Measurements from ENCODE around the gene SLC18B1.

The SLC18B1 gene

DNA sequence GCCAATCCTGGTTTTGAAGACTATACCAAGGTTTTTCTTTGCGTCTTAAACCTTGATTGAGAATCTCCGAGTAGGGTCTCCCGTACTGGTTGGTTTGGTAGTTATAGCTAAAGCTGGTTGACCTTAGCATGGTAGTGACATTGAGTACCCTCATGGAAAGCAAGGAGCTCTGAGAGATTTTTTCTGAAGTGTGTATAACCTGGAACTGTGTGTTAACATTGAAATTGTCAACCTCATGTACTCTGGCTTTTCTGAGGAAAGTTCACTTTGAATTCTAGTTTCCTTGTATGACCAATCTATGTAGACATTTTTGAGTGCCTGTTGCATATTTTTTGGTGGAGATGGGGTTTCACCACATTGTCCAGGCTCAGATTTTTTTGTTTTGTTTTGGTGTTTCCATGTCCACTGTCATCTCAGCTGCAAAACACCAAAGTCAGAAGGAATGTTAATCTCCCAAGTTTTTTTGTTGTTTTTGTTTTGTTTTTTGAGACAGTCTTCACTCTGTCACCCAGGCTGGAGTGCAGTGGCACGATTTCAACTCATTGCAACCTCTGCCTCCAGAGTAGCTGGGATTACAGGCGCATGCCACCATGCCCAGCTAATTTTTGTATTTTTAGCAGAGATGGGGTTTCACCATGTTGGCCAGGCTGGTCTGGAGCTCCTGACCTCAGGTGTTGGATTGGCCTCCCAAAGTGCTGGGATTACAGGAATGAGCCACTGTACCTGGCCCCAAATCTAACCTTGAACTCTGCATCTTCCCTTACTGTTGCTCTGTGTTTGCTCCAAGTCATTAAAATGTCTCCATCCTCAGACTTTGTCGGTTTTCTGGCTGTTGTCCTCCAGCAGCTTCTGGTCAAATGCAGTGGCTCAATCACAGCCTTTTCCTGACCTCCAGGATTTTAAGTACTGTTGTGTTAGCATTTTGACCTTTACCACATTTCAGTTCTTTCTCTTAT, 20.2 kb upstream of the SLC18B1 start:
- no peak for TF ChIP-seq SNAI2 (CRISPR knock-in tag; IDR thresholded peaks at IDR 0.05)
- no peak for TF ChIP-seq ZC3H10 (CRISPR knock-in tag; IDR thresholded peaks at IDR 0.05)
- TF ChIP-seq, protein P1, sequence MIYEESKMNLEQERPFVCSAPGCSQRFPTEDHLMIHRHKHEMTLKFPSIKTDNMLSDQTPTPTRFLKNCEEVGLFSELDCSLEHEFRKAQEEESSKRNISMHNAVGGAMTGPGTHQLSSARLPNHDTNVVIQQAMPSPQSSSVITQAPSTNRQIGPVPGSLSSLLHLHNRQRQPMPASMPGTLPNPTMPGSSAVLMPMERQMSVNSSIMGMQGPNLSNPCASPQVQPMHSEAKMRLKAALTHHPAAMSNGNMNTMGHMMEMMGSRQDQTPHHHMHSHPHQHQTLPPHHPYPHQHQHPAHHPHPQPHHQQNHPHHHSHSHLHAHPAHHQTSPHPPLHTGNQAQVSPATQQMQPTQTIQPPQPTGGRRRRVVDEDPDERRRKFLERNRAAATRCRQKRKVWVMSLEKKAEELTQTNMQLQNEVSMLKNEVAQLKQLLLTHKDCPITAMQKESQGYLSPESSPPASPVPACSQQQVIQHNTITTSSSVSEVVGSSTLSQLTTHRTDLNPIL (CRISPR knock-in tag; IDR thresholded peaks at IDR 0.05; ENCODE audit: low read depth) = no peak
- no peak for TF ChIP-seq ZNF70 (CRISPR knock-in tag; IDR thresholded peaks at IDR 0.05)
- no peak for TF ChIP-seq RARB (CRISPR knock-in tag; IDR thresholded peaks at IDR 0.05)
- no peak for TF ChIP-seq TOX (CRISPR knock-in tag; IDR thresholded peaks at IDR 0.05; ENCODE audit: borderline replicate concordance)
- TF ChIP-seq ZNF565 (CRISPR knock-in tag; conservative IDR thresholded peaks at IDR 0.05; ENCODE audit: low read depth) = no peak
- TF ChIP-seq, protein P2, sequence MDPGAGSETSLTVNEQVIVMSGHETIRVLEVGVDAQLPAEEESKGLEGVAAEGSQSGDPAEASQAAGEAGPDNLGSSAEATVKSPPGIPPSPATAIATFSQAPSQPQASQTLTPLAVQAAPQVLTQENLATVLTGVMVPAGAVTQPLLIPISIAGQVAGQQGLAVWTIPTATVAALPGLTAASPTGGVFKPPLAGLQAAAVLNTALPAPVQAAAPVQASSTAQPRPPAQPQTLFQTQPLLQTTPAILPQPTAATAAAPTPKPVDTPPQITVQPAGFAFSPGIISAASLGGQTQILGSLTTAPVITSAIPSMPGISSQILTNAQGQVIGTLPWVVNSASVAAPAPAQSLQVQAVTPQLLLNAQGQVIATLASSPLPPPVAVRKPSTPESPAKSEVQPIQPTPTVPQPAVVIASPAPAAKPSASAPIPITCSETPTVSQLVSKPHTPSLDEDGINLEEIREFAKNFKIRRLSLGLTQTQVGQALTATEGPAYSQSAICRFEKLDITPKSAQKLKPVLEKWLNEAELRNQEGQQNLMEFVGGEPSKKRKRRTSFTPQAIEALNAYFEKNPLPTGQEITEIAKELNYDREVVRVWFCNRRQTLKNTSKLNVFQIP (CRISPR knock-in tag; IDR thresholded peaks at IDR 0.05; ENCODE audit: borderline replicate concordance, low read depth) = no peak
- TF ChIP-seq, protein P3, sequence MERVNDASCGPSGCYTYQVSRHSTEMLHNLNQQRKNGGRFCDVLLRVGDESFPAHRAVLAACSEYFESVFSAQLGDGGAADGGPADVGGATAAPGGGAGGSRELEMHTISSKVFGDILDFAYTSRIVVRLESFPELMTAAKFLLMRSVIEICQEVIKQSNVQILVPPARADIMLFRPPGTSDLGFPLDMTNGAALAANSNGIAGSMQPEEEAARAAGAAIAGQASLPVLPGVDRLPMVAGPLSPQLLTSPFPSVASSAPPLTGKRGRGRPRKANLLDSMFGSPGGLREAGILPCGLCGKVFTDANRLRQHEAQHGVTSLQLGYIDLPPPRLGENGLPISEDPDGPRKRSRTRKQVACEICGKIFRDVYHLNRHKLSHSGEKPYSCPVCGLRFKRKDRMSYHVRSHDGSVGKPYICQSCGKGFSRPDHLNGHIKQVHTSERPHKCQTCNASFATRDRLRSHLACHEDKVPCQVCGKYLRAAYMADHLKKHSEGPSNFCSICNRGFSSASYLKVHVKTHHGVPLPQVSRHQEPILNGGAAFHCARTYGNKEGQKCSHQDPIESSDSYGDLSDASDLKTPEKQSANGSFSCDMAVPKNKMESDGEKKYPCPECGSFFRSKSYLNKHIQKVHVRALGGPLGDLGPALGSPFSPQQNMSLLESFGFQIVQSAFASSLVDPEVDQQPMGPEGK (CRISPR knock-in tag; IDR thresholded peaks at IDR 0.05; ENCODE audit: borderline replicate concordance) = no peak
- no peak for TF ChIP-seq PPARA (CRISPR knock-in tag; IDR thresholded peaks at IDR 0.05; ENCODE audit: borderline replicate concordance)
- TF ChIP-seq ZFP3 (CRISPR knock-in tag; IDR thresholded peaks at IDR 0.05) = no peak
- TF ChIP-seq, protein P4, sequence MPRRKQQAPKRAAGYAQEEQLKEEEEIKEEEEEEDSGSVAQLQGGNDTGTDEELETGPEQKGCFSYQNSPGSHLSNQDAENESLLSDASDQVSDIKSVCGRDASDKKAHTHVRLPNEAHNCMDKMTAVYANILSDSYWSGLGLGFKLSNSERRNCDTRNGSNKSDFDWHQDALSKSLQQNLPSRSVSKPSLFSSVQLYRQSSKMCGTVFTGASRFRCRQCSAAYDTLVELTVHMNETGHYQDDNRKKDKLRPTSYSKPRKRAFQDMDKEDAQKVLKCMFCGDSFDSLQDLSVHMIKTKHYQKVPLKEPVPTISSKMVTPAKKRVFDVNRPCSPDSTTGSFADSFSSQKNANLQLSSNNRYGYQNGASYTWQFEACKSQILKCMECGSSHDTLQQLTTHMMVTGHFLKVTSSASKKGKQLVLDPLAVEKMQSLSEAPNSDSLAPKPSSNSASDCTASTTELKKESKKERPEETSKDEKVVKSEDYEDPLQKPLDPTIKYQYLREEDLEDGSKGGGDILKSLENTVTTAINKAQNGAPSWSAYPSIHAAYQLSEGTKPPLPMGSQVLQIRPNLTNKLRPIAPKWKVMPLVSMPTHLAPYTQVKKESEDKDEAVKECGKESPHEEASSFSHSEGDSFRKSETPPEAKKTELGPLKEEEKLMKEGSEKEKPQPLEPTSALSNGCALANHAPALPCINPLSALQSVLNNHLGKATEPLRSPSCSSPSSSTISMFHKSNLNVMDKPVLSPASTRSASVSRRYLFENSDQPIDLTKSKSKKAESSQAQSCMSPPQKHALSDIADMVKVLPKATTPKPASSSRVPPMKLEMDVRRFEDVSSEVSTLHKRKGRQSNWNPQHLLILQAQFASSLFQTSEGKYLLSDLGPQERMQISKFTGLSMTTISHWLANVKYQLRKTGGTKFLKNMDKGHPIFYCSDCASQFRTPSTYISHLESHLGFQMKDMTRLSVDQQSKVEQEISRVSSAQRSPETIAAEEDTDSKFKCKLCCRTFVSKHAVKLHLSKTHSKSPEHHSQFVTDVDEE (CRISPR knock-in tag; IDR thresholded peaks at IDR 0.05) = no peak
- TF ChIP-seq ARNTL (CRISPR knock-in tag; IDR thresholded peaks at IDR 0.05; ENCODE audit: borderline replicate concordance, low read depth) = no peak
- no peak for TF ChIP-seq BACH2 (CRISPR knock-in tag; IDR thresholded peaks at IDR 0.05; ENCODE audit: borderline replicate concordance)
- no peak for TF ChIP-seq ISL1 (CRISPR knock-in tag; IDR thresholded peaks at IDR 0.05)
- TF ChIP-seq, protein P5, sequence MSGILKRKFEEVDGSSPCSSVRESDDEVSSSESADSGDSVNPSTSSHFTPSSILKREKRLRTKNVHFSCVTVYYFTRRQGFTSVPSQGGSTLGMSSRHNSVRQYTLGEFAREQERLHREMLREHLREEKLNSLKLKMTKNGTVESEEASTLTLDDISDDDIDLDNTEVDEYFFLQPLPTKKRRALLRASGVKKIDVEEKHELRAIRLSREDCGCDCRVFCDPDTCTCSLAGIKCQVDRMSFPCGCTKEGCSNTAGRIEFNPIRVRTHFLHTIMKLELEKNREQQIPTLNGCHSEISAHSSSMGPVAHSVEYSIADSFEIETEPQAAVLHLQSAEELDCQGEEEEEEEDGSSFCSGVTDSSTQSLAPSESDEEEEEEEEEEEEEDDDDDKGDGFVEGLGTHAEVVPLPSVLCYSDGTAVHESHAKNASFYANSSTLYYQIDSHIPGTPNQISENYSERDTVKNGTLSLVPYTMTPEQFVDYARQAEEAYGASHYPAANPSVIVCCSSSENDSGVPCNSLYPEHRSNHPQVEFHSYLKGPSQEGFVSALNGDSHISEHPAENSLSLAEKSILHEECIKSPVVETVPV (CRISPR knock-in tag; IDR thresholded peaks at IDR 0.05) = no peak
- TF ChIP-seq CSDC2 (CRISPR knock-in tag; IDR thresholded peaks at IDR 0.05) = no peak
- ATAC-seq = no peak

DNA sequence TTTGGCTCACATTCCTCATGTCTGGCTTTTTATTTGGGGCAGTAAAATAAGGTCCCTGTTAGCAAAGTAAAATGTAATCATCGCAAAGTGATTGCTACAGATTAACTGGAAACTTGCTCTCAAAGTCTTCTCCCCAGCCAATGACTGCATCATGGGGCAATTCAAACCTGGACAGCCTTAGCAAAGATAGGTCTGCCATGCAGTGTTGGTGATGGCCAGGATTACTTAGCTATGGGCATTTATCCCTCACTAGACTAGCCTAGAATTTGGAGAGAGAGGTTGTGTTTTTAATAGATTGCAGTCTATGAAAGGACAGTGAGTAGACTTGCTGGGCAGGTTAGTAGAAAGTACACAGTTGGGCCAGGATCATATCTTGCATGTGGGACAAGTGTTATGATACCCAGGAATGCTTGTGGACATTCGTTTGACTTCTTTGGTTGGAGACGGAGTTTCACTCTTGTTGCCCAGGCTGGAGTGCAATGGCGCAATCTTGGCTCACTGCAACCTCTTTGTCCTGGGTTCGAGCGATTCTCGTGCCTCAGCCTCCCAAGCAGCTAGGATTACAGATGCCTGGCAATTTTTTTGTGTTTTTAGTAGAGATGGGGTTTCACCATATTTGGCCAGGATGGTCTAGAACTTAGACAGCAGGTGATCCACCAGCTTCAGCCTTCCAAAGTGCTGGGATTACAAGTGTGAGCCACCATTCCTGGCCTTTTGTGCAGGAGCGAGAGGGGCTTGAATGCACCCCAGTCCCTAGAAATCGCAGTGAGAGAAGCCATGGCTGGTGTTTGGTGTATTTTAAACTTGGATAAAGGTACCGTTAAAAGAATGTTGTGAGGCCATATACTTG, 19.3 kb upstream of the SLC18B1 start:
- no peak for ATAC-seq
- TF ChIP-seq, protein P1 (CRISPR knock-in tag; IDR thresholded peaks at IDR 0.05; ENCODE audit: low read depth) = no peak
- TF ChIP-seq, protein P3 (CRISPR knock-in tag; IDR thresholded peaks at IDR 0.05; ENCODE audit: borderline replicate concordance) = no peak
- TF ChIP-seq, protein P4 (CRISPR knock-in tag; IDR thresholded peaks at IDR 0.05) = no peak
- TF ChIP-seq ISL1 (CRISPR knock-in tag; IDR thresholded peaks at IDR 0.05) (no peak), TCF4 (CRISPR knock-in tag; IDR thresholded peaks at IDR 0.05; ENCODE audit: borderline replicate concordance) (no peak), ZC3H10 (CRISPR knock-in tag; IDR thresholded peaks at IDR 0.05) (no peak), SNAI2 (CRISPR knock-in tag; IDR thresholded peaks at IDR 0.05) (no peak), ARNTL (CRISPR knock-in tag; IDR thresholded peaks at IDR 0.05; ENCODE audit: borderline replicate concordance, low read depth) (no peak), GLIS3 (CRISPR knock-in tag; IDR thresholded peaks at IDR 0.05) (no peak), ZNF70 (CRISPR knock-in tag; IDR thresholded peaks at IDR 0.05) (no peak), ZFP3 (CRISPR knock-in tag; IDR thresholded peaks at IDR 0.05) (no peak), ZNF565 (CRISPR knock-in tag; conservative IDR thresholded peaks at IDR 0.05; ENCODE audit: low read depth) (no peak)

Measured in SK-N-SH treated with all-trans-retinoic acid at 6 μM for 48 hours (cell line).